B cell (primary cell): Measurements from ENCODE around the gene SHC4. TPM values are rescaled to one million over a fixed set of nuclear protein-coding genes. Genes with fewer than 3 reads are reported as not detected.

Experiments
- ATAC-seq: fragments of 200-7000 bp; cut with Tn5 transposase; one replicate; pipeline ENCODE4 v1.10.0; 2021; ENCODE audit warnings: low read depth, mild to moderate bottlenecking, moderate number of reproducible peaks, moderate library complexity
- CTCF ChIA-PET: fragments of 350-600 bp; sonication (Branson Sonifier 250); formaldehyde crosslinking; loops from one replicate; lab custom pipeline; 2021; ENCODE audit warnings: antibody characterized with exemption, inconsistent platforms; lab: Charles Lee
- POLR2A ChIA-PET: fragments of 350-600 bp; sonication (Branson Sonifier 250); formaldehyde crosslinking; loops from one replicate; lab custom pipeline; 2021; ENCODE audit warnings: antibody characterized with exemption; lab: Charles Lee
- DNase-seq: peaks from one replicate; pipeline ENCODE4 v3.0.0; 2013
- H2AFZ ChIP-seq: 2 replicates; pipeline ENCODE4 v1.6.1; 2012; ENCODE audit warnings: mild to moderate bottlenecking, low read depth, low read length; ENCODE audit not compliant: insufficient read depth, poor library complexity, severe bottlenecking
- H3K27ac ChIP-seq, 2 donors: 1 replicate in 1 of 2; 2 replicates in 1 of 2; pipeline ENCODE4 v1.5.1; 2012 to 2013; ENCODE audit warnings: low read length in 2 of 2, mild to moderate bottlenecking in 2 of 2, moderate library complexity in 1 of 2
- H3K27me3 ChIP-seq, 4 experiments: fragments of 200-600 bp in 1 of 4; sonication (generic) in 1 of 4; replicated peaks in 1 of 4; 1 replicate in 2 of 4; 2 replicates in 2 of 4; pipeline versions ENCODE4 v1.6.1 to v1.7.0; 2013 to 2016; ENCODE audit warnings: low read length in 3 of 4, mild to moderate bottlenecking in 2 of 4, mixed read lengths in 1 of 4, moderate library complexity in 1 of 4; ENCODE audit not compliant: insufficient read depth in 4 of 4, control insufficient read depth in 3 of 4; ENCODE audit errors: control extremely low read depth in 1 of 4
- H3K36me3 ChIP-seq, 2 experiments: replicated peaks in 1 of 2; 1 replicate in 1 of 2; 2 replicates in 1 of 2; pipeline versions ENCODE4 v1.6.1 to v1.7.1; 2013; ENCODE audit warnings: low read length in 1 of 2; ENCODE audit not compliant: insufficient read depth in 2 of 2, control insufficient read depth in 1 of 2; ENCODE audit errors: control extremely low read depth in 1 of 2, extremely low read depth in 1 of 2
- H3K4me1 ChIP-seq, 2 donors: fragments of 200-600 bp in 1 of 2; sonication (generic) in 1 of 2; 1 replicate in 1 of 2; 2 replicates in 1 of 2; pipeline versions ENCODE4 v1.5.1 to v1.6.1; 2013 to 2017; ENCODE audit warnings: low read length in 2 of 2; ENCODE audit not compliant: control insufficient read depth in 2 of 2, insufficient read depth in 2 of 2
- H3K4me2 ChIP-seq: replicated peaks from 2 replicates; pipeline ENCODE3; 2012; ENCODE audit warnings: mild to moderate bottlenecking, low read depth, low read length; ENCODE audit not compliant: poor library complexity, severe bottlenecking
- H3K4me3 ChIP-seq, 5 experiments: fragments of 200-600 bp in 1 of 5; sonication (generic) in 1 of 5; 1 replicate in 3 of 5; 2 replicates in 2 of 5; pipeline versions ENCODE4 v1.5.1 to v1.7.0; 2011 to 2016; ENCODE audit warnings: low read length in 4 of 5, mild to moderate bottlenecking in 4 of 5, low read depth in 2 of 5, control low read depth in 1 of 5, moderate library complexity in 1 of 5; ENCODE audit not compliant: insufficient read depth in 1 of 5; ENCODE audit errors: control extremely low read depth in 1 of 5, extremely low read depth in 1 of 5
- H3K79me2 ChIP-seq: fragments of 200-600 bp; sonication (generic); one replicate; pipeline ENCODE4 v1.6.0; 2016; ENCODE audit warnings: low read length; ENCODE audit not compliant: control insufficient read depth, insufficient read depth
- H3K9ac ChIP-seq: fragments of 200-600 bp; sonication (generic); 2 replicates; pipeline ENCODE4 v1.6.1; 2017; ENCODE audit warnings: mild to moderate bottlenecking, low read length, moderate library complexity
- H3K9me3 ChIP-seq, 3 donors: one replicate each; pipeline versions ENCODE4 v1.6.1 to v1.7.1; 2013; ENCODE audit warnings: low read length in 2 of 3; ENCODE audit not compliant: control insufficient read depth in 2 of 3, insufficient read depth in 1 of 3; ENCODE audit errors: control extremely low read depth in 1 of 3
- H4K20me1 ChIP-seq: 2 replicates; pipeline ENCODE4 v1.6.0; 2012; ENCODE audit warnings: mild to moderate bottlenecking, low read length; ENCODE audit not compliant: insufficient read depth, control insufficient read depth, poor library complexity, severe bottlenecking
- H3K27ac Mint-ChIP-seq: one replicate; pipeline ENCODE4 v1.8.0; 2021; ENCODE audit warnings: mixed read lengths
- H3K27me3 Mint-ChIP-seq: one replicate; pipeline ENCODE4 v1.8.0; 2021; ENCODE audit warnings: mixed read lengths
- H3K4me1 Mint-ChIP-seq: one replicate; pipeline ENCODE4 v1.8.0; 2021; ENCODE audit warnings: mixed read lengths
- H3K4me3 Mint-ChIP-seq: one replicate; pipeline ENCODE4 v1.8.0; 2021; ENCODE audit warnings: mixed read lengths
- H3K9me3 Mint-ChIP-seq: one replicate; pipeline ENCODE4 v1.8.0; 2022; ENCODE audit warnings: mixed read lengths; ENCODE audit not compliant: insufficient read depth
- CTCF ChIP-seq: fragments of 200-600 bp; IDR thresholded peaks from one replicate; pipeline ENCODE4 v1.8.0; 2022; ENCODE audit warnings: antibody characterized with exemption, mild to moderate bottlenecking
- EZH2 ChIP-seq: IDR thresholded peaks from 2 replicates; pipeline ENCODE4 v1.6.1; 2012; ENCODE audit warnings: borderline replicate concordance, low read depth, mild to moderate bottlenecking, moderate library complexity, low read length; ENCODE audit not compliant: insufficient read depth, poor library complexity, severe bottlenecking
- WGBS: methylation state at CpG from one replicate; pipeline ENCODE4 v1.1.5; 2013; ENCODE audit warnings: missing lambda C conversion rate; ENCODE audit not compliant: insufficient coverage; 5-methylcytosine and 5-hydroxymethylcytosine counted together
- intact Hi-C: fragments of 100-400 bp; cut with micrococcal nuclease; formaldehyde crosslinking; loops from one replicate; pipeline ENCODE4 v1.10.0; 2022
- polyA plus RNA-seq: library from polyadenylated mRNA; depleted of rRNA; stranded (reverse); fragments of >200 nt; gene quantifications from 2 replicates; pipeline ENCODE4 v1.2.3, GENCODE V29; 2012
- total RNA-seq, 2 donors: library from RNA; stranded (reverse); fragments of 120-200 nt in 1 of 2; gene quantifications; 1 replicate in 1 of 2; 2 replicates in 1 of 2; pipeline versions ENCODE4 v1.2.3 to v1.2.4, GENCODE V29; 2013 to 2022

Gene SHC4
- total and polyA plus RNA-seq, 2 donors (not counting 1 experiment from before 2014, with no cell fraction given), result 0.04 to 0.69 TPM

- no peak overlapping the region for H3K4me2 ChIP-seq
- no peak overlapping the region for H3K9ac ChIP-seq
- H3K27ac Mint-ChIP-seq, result no peak overlapping the region
- POLR2A ChIA-PET, result no interaction called here
- H3K9me3 ChIP-seq, result no peaks in the 10 kb centered on the region
- H2AFZ ChIP-seq, result peak overlapping the region; percentile 70
- H3K4me1 Mint-ChIP-seq, result no peaks in the 10 kb centered on the region
- ATAC-seq, result peak; percentile 58
- H3K27me3 Mint-ChIP-seq, result peaks cover 17% of the 10 kb centered on the region
- CTCF ChIA-PET, result interaction anchor here (0.6 to 8.5 kb wide), 35 partner anchors 10 to 1454 kb away, joined by 3 to 101 read pairs (median 4); partner anchors contain the start of genes ATP8B4, COPS2, EID1 and FGF7
- H3K27me3 ChIP-seq, result no peaks in the 10 kb centered on the region
- no peak overlapping the region for H3K4me3 Mint-ChIP-seq
- no CpG with 5 or more reads among the region's 1 CpG for WGBS
- TF ChIP-seq EZH2 (no peak), CTCF (peak; percentile 94)
- H3K9me3 Mint-ChIP-seq, result no peaks in the 10 kb centered on the region
- no peak overlapping the region for H3K4me3 ChIP-seq
- peak; percentile 71 for DNase-seq
- no peaks in the 10 kb centered on the region for H3K79me2 ChIP-seq
- H4K20me1 ChIP-seq, result no peaks in the 10 kb centered on the region
- no peak overlapping the region for H3K27ac ChIP-seq
- no peaks in the 10 kb centered on the region for H3K4me1 ChIP-seq
- intact Hi-C loops, result loop anchor here (1.0 to 5.0 kb wide), 4 partner anchors 185 to 1283 kb away; partner anchors contain the start of gene SECISBP2L
- H3K36me3 ChIP-seq, result no peaks in the 10 kb centered on the region
Observed at GRCh38 chr15:48861813-48862431, 101.8 kb downstream of the SHC4 start.

DNA sequence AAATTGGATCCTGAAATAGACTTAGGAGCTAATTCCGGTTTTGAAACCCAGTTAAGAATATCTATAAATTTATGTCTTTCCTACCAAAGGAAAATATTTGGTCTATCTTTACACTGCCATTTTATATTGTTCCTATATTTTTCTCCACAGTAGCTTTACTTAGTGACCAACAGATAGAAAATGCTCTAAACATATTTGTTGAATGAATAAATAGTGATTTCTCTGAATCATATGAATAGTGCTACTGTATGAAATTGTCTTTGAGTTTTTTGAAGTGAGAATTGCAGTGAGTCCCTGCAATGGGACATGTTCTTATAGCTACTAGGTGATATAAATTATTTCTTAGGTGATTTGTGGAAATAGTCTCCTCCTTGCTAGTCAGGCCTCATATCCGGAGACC, 104.3 kb downstream of the SHC4 start:
- H3K79me2 ChIP-seq, result no peaks in the 10 kb centered on the region
- intact Hi-C loops, result no loop called here
- Mint-ChIP-seq H3K4me3 (no peak overlapping the region), H3K9me3 (no peaks in the 10 kb centered on the region), H3K4me1 (no peaks in the 10 kb centered on the region), H3K27me3 (peaks cover 10% of the 10 kb centered on the region), H3K27ac (no peak overlapping the region)
- no peak for DNase-seq
- H3K36me3 ChIP-seq, result no peaks in the 10 kb centered on the region
- TF ChIP-seq EZH2 (no peak), CTCF (no peak)
- no peak overlapping the region for H2AFZ ChIP-seq
- H3K4me3 ChIP-seq, result no peak overlapping the region
- POLR2A ChIA-PET, result no interaction called here
- no peak overlapping the region for H3K4me2 ChIP-seq
- H3K27me3 ChIP-seq, result no peaks in the 10 kb centered on the region
- no peaks in the 10 kb centered on the region for H4K20me1 ChIP-seq
- H3K9me3 ChIP-seq, result no peaks in the 10 kb centered on the region
- H3K9ac ChIP-seq, result no peak overlapping the region
- 100% methylated on average over 1 of the region's 2 CpGs for WGBS
- no peak overlapping the region for H3K27ac ChIP-seq
- CTCF ChIA-PET, result interaction anchor here (0.8 to 8.5 kb wide), 9 partner anchors 8 to 1457 kb away, joined by 3 to 101 read pairs (median 3); partner anchors contain the start of gene FGF7
- H3K4me1 ChIP-seq, result no peaks in the 10 kb centered on the region
- ATAC-seq, result no peak
